DMS114 treated with DMSO at 0.1 percent for 48 hours (cell line): ENCODE measurements around the gene MED13.
A peak's percentile ranks its signal among the peaks of the same experiment; 100 is the strongest.
"Not testable (repeated sequence)": the region's sequence is repeated elsewhere in the genome, so short reads cannot be mapped to it uniquely, and the experiment has no call there.

ENCODE experiments used
- DNase-seq: peaks from one replicate; lab custom pipeline; 2025; ENCODE audit not compliant: unreplicated experiment; lab: John Stamatoyannopoulos, UW

MED13 gene

GRCh38 chr17:62089334-62089733 is 24.3 kb upstream of the MED13 start:
- DNase-seq, result no peak

- no peak for DNase-seq
Measured at GRCh38 chr17:62086737-62087136, 21.7 kb upstream of the MED13 start.

DNA sequence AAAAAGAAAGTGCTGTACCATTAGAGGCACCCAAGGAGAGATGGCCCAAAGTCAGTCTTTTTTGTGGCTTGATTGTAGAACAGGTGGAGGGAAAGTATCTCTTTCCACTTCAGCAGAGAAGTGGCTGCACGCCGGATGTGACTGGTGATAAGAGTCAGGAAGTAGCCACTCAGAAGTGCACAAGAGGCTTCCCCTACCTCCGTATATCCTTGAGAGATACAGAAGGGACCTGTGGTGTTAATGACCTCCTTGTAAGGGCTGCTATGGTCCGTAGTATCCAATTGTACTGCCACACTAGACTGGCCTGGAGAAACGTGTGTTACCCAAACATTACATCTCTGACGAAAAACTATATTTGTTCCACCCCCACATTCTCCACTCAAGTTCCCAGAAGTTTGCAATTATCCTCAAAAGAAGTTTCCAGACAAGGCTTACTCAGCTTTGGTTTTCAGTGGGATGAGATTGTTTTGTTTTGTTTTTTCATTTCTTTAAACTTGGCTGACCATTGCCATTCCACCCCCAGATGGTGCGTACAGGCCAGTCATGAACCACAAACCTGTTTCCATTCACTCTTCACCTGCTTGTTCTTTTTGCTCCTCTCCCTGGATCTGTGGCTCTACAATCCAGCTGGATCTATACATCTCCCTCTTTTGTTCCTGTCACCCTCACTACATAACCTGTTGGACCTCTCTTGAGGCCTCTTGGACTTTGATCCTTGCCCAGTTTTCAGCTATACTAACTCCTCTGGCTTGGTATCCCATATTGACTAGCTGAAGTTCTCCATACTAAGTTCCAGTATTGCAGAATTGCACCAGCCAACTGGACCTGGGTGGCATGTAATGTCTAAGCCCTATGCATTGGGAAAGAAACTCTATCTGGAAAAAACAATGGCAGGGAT is 20.7 kb upstream of the MED13 start:
- no peak for DNase-seq

GRCh38 chr17:62084585-62084984 is 19.5 kb upstream of the MED13 start:
- DNase-seq, result no peak

GRCh38 chr17:62083651-62084050 is 18.6 kb upstream of the MED13 start:
- no peak for DNase-seq

GRCh38 chr17:62080647-62081046 is 15.6 kb upstream of the MED13 start:
- DNase-seq, result no peak

GRCh38 chr17:62078009-62078408 is 12.9 kb upstream of the MED13 start:
- DNase-seq, result no peak

DNA sequence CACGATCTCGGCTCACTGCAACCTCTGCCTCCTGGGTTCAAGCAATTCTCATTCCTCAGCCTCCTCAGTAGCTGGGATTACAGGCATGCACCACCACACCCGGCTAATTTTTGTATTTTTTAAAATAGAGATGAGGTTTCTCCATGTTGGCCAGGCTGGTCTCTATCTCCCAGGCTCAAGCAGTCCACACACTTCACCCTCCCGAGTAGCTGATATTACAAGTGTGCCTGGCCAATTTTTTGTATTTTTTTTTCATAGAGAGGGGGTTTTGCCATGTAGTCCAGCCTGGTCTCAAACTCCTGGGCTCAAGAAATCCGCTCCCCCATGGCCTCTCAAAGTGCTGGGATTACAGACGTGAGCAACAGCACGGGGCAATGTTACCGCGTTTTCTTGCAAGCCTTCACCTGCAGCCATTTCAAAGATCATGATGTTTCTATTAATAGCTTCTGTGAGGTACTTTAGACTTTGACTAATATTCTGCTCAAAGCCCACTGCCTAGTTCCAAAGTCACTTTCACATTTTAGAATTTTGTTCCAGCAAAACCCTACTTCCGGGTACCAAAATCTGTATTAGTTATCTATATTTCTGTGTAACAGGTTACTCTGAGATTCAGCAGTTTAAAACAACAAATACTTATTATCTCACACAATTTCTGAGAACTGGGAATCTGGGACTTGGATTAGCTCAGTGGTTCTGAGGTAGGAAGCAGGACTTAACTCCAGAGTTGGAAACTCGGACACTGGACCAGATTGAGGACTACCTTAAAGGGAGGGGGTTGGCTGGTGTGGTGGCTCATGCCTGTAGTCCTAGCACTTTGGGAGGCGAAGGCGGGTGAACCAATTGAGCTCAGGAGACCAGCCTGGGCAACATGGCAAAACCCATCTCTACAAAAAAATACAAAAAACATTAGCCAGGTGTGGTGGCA is 12.0 kb upstream of the MED13 start:
- no peak for DNase-seq

DNA sequence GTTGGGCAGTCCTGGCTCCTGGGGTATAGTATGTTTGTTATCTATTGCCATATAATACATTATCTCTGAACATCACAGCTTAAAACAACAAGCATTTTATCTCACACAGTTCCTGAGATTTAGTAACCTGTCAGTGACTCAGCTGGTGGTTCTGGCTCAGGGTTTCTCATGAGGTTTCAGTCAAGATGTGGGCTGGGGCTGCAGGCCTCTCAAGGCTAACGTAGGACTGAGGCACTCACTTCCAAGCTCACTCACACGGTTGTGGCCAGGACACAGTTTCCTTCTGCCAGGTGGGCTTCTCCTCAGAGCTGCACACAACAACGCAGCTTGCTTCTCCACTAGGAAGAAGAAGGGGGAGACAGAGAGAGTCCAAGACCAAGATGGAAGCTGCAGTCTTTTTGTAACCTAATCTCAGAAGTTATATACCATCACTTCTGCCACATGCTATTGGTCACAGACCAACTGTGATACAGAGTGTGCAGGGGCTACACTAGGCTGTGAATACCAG is 10.3 kb upstream of the MED13 start:
- DNase-seq, result no peak

DNA sequence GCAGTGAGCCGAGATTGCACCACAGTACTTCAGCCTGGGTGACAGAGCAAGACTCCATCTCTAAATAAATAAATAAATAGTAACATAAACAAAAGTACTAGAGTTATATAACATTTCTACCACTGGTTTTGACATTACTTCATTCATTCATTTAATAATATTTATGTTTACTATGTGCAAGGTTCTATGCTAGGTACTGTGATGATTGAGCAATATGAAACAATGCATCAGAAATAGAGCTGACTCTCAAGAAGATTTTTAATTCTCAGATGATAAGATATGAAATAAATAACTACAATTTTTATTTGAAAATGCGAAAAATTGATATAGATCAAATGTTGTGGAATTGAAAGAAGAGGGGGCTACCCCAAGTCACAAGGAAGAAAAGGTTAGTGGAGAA is 8.9 kb upstream of the MED13 start:
- DNase-seq, result no peak

- not testable (repeated sequence) for DNase-seq
Measured at GRCh38 chr17:62072855-62073254, 7.8 kb upstream of the MED13 start.

DNA sequence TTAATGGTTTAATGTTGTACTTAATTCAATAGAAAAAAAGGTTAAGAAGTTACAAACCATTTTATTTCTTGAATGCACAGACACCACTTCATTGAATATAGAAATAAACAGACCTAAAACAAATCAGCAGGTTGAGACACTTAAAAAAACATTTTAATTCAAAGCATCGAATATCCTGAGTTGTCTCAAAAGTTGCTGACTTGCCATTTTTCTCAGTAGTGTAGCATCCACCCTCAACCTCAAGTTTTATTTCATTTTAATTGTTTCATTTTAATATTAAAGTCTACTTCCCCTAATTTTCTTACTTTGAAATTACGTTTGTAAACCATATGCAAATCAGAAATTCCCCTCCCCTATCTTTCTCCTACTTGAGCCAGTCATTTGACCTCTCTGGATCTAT is 5.8 kb upstream of the MED13 start:
- no peak for DNase-seq

DNA sequence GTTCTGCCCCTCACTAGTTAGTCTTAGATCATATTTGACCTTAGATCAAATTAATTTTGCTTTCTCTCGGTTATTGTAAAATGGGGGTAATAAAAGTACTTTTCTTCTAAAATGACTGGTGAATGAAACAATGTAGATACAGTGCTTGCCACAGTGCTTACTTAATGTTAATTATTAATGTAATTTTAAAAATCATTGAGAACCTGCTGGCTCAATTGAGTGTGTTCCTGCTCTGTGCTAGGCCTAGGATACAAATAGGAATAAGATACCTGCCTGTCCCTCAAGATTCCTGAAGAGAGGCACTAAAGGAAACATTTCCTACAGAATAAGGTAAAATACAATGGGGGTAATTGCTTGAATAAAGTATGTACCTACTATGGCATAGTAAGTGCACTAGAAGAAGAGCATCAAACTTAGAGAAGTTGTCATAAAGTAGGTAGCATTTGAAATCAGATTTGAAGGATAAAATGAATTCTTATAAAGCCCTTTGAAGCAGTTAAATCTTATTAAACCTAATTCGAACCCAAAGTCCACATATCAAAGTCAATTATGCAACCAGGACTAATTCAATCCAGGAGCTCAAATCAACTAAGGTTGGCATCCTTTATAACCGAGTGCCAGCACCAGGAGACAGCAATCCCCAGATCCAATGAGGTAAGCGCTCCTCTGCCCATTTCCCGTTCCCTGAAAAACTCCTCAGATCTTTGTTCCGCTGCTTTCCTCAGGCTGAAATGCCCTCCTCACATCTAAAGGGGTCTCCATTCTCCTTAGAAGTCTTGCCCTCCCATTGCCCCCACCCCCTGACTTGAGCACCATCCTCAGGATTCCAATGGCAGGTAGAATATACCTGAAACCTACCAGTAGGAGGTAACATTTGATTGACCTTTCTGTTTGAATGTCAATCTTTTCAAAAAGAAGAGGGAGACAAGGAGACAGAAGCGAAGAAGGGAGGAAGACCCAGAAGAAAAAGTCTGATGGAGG is 2.4 kb upstream of the MED13 start:
- no peak for DNase-seq

DNA sequence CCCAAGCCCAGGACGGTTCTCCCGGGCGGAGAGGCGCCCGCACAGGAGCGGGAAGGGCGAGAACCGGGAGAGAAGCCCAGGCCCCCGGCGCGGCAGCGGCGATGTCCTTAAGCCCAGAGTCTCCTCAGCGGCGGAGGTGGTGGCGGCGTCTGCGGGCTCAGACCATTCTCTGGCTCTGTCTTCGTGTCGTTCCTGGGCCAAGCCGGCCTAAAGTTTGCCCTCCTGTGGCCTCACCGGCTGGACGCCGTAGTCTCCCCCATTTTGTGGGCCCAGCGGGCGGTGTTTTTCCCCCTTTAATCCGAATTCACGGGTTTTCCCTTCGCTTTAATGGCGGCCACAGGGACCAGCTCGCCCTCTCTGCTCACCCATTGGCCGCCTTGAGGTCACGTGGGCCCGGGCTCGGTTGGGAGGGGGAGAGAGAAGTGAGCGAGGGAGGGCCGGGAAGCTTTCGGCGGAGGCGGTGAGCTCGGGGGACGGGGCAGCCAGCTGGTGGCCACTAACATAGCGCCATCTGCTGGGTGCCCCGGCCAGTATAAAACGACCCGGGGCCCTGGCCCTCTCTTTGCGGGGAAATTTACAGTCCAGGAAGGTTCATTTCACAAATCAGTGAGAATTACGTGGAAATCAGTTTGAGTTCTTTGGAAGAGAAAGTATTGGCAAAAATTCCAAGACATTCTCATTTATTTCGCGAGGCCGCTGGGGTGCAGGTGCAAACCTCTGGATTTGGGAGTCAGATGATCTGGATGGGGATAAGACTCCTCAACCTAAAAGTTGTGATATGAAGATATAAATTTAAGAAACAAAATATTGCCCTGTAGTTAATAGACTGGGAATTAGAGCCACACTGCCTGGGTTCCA is 762 bp upstream of the MED13 start:
- DNase-seq, result peak; percentile 95

GRCh38 chr17:62064029-62064790 is 868 bp downstream of the MED13 start:
- DNase-seq, result no peak

DNA sequence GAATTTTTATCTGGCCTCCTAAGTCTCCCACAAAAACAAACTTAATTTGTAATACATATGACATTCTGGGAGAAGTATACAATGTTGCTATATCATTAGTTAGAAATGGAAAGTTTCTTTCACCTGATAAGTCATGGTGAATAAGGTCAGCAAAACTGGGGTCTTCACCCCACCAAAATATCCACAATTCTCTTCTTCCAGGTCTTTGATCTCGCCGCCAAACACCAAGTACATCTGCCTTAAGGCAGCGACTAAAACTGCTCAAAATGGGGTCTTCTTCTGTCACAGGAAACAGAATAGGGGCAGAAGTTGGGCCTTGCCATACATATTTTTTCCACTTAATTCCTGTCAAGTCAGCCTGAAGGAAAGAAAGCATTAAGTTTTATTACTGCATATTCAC is 2.1 kb downstream of the MED13 start:
- no peak for DNase-seq

GRCh38 chr17:62062302-62062701 is 2.8 kb downstream of the MED13 start:
- DNase-seq, result no peak

DNA sequence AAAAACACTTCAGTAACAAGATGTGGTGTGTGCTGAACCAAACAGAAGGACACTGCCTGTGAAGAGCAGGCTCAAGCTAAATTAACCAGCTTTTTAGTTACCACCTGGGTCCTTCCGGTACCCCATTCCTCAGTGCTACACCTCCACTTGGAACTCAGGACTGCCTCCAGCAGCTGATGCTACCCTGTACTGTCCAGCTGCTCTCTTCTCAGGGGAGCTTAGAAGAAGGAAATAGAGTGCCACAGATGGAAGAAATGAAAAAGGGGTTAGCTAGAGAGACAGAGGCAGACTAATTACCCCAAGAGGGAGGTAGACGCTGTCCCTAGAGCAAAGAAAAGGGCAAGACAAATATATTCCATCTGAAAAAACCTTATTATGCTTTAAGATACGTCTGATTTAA is 5.7 kb downstream of the MED13 start:
- no peak for DNase-seq

DNA sequence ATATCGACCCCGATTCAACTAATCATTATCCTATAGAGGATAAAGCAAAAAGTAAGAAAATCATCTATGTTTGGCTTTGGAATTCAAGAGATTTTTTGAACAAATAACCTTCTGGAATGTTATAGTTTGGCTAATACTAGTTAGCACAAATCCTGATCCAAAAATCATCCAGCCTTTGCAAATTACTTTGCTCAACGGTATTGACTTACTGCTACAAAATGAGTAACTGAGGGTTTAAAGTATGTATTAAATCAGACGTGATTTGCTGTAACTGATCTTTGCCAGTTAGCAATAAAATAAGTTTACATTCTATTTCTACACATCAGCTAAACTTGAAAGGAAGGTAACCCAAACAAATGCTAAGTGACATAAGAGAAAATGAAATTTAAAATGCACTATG is 6.5 kb downstream of the MED13 start:
- no peak for DNase-seq
